NCI-H69 (cell line): ENCODE data around the gene JUND.

ENCODE experiments used
- DNase-seq: peaks from one replicate; lab custom pipeline; 2025; lab: John Stamatoyannopoulos, UW

The JUND gene

DNA sequence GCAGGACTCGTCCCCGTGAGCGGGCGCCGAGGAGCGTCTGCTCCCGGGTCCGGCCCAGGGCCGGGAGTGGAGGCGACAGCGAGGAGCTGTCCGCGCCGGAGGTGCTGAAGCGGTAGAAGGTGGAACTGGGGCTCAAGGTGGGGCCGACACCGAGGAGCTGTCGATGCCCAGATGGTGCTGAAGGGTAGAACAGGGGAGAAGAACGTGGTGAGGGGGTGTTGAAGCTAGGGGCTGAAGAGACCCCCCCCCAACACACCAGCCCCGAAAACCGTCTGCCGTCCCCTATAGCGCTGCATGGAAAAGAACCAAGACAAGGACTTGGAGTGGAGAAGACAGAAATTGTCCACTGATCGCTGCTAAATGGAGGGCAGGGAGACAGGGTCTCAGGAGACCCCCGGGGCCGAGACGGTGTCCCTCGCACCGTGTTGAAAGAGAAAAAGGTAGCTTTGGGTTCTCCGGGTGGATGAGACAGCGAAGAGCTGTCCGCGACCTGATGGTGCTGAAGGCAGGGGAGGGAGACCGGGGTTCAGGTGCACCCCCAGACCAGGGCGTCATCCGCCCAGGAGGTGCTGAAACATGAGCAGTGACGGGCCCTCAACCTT, 48.1 kb downstream of the JUND start:
- peak; percentile 70 for DNase-seq

GRCh38 chr19:18232540-18233223, 48.7 kb downstream of the JUND start:
- DNase-seq, result peak; percentile 88

DNA sequence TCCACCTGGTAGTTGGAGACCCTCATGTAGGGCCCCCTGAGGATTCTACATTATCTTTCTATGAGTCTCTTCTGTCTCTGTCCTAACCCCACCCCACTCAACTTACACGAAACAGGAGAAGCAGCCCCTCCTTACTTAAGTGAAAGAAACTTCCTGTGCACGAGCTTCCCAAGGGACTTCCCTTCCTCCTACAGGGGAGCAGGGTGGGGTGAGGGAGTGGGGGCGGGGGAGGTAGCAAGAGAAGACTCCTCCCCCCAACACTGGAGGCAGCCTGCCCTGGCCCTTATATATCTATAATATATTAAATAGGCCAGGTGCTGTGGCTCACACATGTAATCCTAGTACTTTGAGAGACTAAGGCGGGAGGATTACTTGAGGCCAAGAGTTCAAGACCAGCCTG, 49.6 kb downstream of the JUND start:
- peak; percentile 87 for DNase-seq

DNA sequence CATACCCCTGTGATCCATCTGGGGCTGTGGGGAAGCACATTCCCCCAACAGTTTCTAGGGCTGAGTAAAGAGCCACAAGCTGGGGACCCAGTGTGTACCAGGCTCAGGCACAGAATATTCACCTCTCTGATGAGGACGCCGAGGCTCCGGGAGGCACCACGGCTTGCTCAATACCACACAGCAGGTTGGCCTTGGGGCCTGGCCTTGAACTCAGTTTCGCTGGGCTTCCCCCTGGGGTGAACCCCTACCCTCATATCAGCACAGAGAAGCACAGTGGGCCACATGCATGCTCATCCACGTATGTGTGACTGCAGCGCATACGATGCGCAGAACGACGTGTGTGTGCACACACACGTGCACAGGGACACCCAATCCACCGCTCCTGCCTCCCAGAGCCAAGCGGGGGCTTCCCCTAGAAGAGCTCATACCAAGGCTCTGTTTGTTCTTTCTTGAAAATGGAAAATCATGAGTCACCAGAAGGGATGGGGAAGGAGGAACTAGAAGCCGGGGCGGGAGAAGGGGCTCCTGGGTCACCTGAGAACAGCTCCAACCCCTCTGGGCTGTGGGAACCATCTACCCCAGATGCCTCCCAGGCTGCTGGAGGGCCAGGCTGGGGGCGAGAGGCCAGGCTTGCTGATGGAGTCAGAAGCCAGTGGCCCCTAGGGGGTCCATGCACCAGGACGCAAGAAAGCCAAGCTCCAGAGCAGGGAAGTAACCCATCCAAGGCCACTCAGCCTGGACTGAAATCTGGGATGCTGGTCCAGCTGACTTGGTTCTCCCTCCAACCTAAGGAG, 50.3 kb downstream of the JUND start:
- no peak for DNase-seq

DNA sequence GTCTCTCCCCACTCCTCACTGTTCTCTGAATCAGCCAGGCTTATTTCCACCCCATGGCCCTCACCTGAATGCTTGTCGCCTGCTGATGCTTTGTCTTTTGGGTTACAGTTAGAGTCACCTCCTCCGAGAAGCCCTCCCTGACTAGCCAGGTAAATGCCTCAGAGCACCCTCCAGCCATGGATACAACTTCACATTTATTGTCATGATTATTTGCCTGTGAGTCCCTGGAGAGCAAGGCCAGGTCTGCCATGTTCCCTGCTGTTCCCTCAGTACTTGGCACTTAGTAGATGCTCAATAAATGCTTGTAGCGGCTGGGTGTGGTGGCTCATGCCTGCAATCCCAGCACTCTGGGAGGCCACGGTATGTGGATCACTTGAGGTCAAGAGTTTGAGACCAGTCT, 51.5 kb downstream of the JUND start:
- DNase-seq, result no peak
